Large intestine (tissue), 3 donors: ENCODE measurements around the gene ITLN2. TPM values are rescaled to one million over a fixed set of nuclear protein-coding genes. Genes with fewer than 3 reads are reported as not detected.

Experiments
- DNase-seq, 2 donors: peaks; one replicate each; pipeline versions ENCODE4 v3.0.0 to v3.0.0-alpha.2; 2013
- H3K27ac ChIP-seq: one replicate; pipeline ENCODE4 v1.5.1; 2013; ENCODE audit warnings: low read length
- H3K27me3 ChIP-seq: 2 replicates; pipeline ENCODE4 v1.6.1; 2013; ENCODE audit warnings: low read length; ENCODE audit not compliant: control insufficient read depth, insufficient read depth
- H3K36me3 ChIP-seq: 2 replicates; pipeline ENCODE4 v1.6.1; 2013; ENCODE audit warnings: low read length; ENCODE audit not compliant: control insufficient read depth, insufficient read depth
- H3K4me1 ChIP-seq: one replicate; pipeline ENCODE4 v1.6.1; 2013; ENCODE audit warnings: low read length; ENCODE audit not compliant: control insufficient read depth, insufficient read depth
- H3K4me3 ChIP-seq: one replicate; pipeline ENCODE4 v1.5.1; 2013; ENCODE audit warnings: low read length
- H3K9me3 ChIP-seq: one replicate; pipeline ENCODE4 v1.6.1; 2013; ENCODE audit warnings: mild to moderate bottlenecking, low read depth, low read length, moderate library complexity; ENCODE audit not compliant: control insufficient read depth
- WGBS: methylation state at CpG from one replicate; pipeline ENCODE4 v1.1.5; 2013; ENCODE audit warnings: low lambda C conversion rate; ENCODE audit not compliant: insufficient coverage; 5-methylcytosine and 5-hydroxymethylcytosine counted together
- polyA plus RNA-seq: library from polyadenylated mRNA; unstranded; fragments of 120-200 nt; gene quantifications from one replicate; pipeline ENCODE4 v1.2.1, GENCODE V29; 2013

ITLN2 gene
- polyA plus RNA-seq, 1 donor, result 1.9 TPM

- no CpG with 5 or more reads among the region's 4 CpGs for WGBS
- Histone ChIP-seq H3K4me3 (no peak overlapping the region), H3K36me3 (no peaks in the 10 kb centered on the region), H3K4me1 (peaks cover 3% of the 10 kb centered on the region), H3K27ac (no peak overlapping the region), H3K27me3 (peaks cover 25% of the 10 kb centered on the region), H3K9me3 (peaks cover 9% of the 10 kb centered on the region)
- DNase-seq, result no peak
Measured at GRCh38 chr1:160985723-160986122, 31.1 kb upstream of the ITLN2 start.

GRCh38 chr1:160981584-160982411, 27.2 kb upstream of the ITLN2 start:
- Histone ChIP-seq H3K36me3 (no peaks in the 10 kb centered on the region), H3K27ac (no peak overlapping the region), H3K4me3 (no peak overlapping the region), H3K9me3 (peaks cover 9% of the 10 kb centered on the region), H3K4me1 (peaks cover 3% of the 10 kb centered on the region), H3K27me3 (peaks cover 36% of the 10 kb centered on the region)
- no CpG with 5 or more reads among the region's 42 CpGs for WGBS
- peak in 1 of 2 donors; percentile 29 for DNase-seq

- Histone ChIP-seq H3K9me3 (peaks cover 5% of the 10 kb centered on the region), H3K36me3 (no peaks in the 10 kb centered on the region), H3K4me1 (peaks cover 3% of the 10 kb centered on the region), H3K4me3 (no peak overlapping the region), H3K27me3 (peaks cover 36% of the 10 kb centered on the region), H3K27ac (no peak overlapping the region)
- no CpG with 5 or more reads among the region's 2 CpGs for WGBS
- no peak for DNase-seq
Measured at GRCh38 chr1:160979286-160979685, 24.7 kb upstream of the ITLN2 start.

GRCh38 chr1:160978510-160978927, 23.9 kb upstream of the ITLN2 start:
- Histone ChIP-seq H3K4me3 (no peak overlapping the region), H3K4me1 (peaks cover 3% of the 10 kb centered on the region), H3K27me3 (peaks cover 36% of the 10 kb centered on the region), H3K27ac (no peak overlapping the region), H3K9me3 (peaks cover 5% of the 10 kb centered on the region), H3K36me3 (no peaks in the 10 kb centered on the region)
- DNase-seq, result no peak
- WGBS, result no CpG with 5 or more reads among the region's 11 CpGs

GRCh38 chr1:160975026-160975425, 20.4 kb upstream of the ITLN2 start:
- no peaks in the 10 kb centered on the region for H3K4me1 ChIP-seq
- H3K36me3 ChIP-seq, result no peaks in the 10 kb centered on the region
- H3K9me3 ChIP-seq, result no peaks in the 10 kb centered on the region
- 100% methylated on average over 2 of the region's 2 CpGs for WGBS
- peaks cover 5% of the 10 kb centered on the region for H3K27me3 ChIP-seq
- H3K27ac ChIP-seq, result no peak overlapping the region
- no peak for DNase-seq
- no peak overlapping the region for H3K4me3 ChIP-seq

- Histone ChIP-seq H3K36me3 (no peaks in the 10 kb centered on the region), H3K4me1 (no peaks in the 10 kb centered on the region), H3K27me3 (no peaks in the 10 kb centered on the region), H3K27ac (no peak overlapping the region), H3K9me3 (no peaks in the 10 kb centered on the region), H3K4me3 (no peak overlapping the region)
- WGBS, result no CpG with 5 or more reads among the region's 4 CpGs
- no peak for DNase-seq
Measured at GRCh38 chr1:160973491-160973890, 18.9 kb upstream of the ITLN2 start.

- no peaks in the 10 kb centered on the region for H3K9me3 ChIP-seq
- H3K27ac ChIP-seq, result no peak overlapping the region
- no CpG with 5 or more reads among the region's 3 CpGs for WGBS
- H3K36me3 ChIP-seq, result no peaks in the 10 kb centered on the region
- no peaks in the 10 kb centered on the region for H3K4me1 ChIP-seq
- DNase-seq, result no peak
- H3K27me3 ChIP-seq, result no peaks in the 10 kb centered on the region
- H3K4me3 ChIP-seq, result no peak overlapping the region
Measured at GRCh38 chr1:160972939-160973338, 18.3 kb upstream of the ITLN2 start.

GRCh38 chr1:160971618-160972056, 17.0 kb upstream of the ITLN2 start:
- H3K4me3 ChIP-seq, result no peak overlapping the region
- no peaks in the 10 kb centered on the region for H3K4me1 ChIP-seq
- WGBS, result no CpG with 5 or more reads among the region's 6 CpGs
- DNase-seq, result no peak
- H3K36me3 ChIP-seq, result no peaks in the 10 kb centered on the region
- H3K27ac ChIP-seq, result no peak overlapping the region
- no peaks in the 10 kb centered on the region for H3K9me3 ChIP-seq
- H3K27me3 ChIP-seq, result no peaks in the 10 kb centered on the region

GRCh38 chr1:160963521-160963920, 8.9 kb upstream of the ITLN2 start:
- Histone ChIP-seq H3K27ac (no peak overlapping the region), H3K27me3 (no peaks in the 10 kb centered on the region), H3K36me3 (no peaks in the 10 kb centered on the region), H3K4me3 (no peak overlapping the region), H3K9me3 (no peaks in the 10 kb centered on the region), H3K4me1 (no peaks in the 10 kb centered on the region)
- no peak for DNase-seq
- no CpG with 5 or more reads among the region's 4 CpGs for WGBS

- DNase-seq, result no peak
- no peak overlapping the region for H3K27ac ChIP-seq
- H3K27me3 ChIP-seq, result no peaks in the 10 kb centered on the region
- WGBS, result no CpG with 5 or more reads among the region's 1 CpG
- H3K9me3 ChIP-seq, result no peaks in the 10 kb centered on the region
- no peak overlapping the region for H3K4me3 ChIP-seq
- H3K4me1 ChIP-seq, result no peaks in the 10 kb centered on the region
- no peaks in the 10 kb centered on the region for H3K36me3 ChIP-seq
Measured at GRCh38 chr1:160961419-160961818, 6.8 kb upstream of the ITLN2 start.

GRCh38 chr1:160956966-160957365, 2.4 kb upstream of the ITLN2 start:
- WGBS, result no CpG with 5 or more reads among the region's 4 CpGs
- Histone ChIP-seq H3K27ac (no peak overlapping the region), H3K27me3 (no peaks in the 10 kb centered on the region), H3K9me3 (no peaks in the 10 kb centered on the region), H3K4me3 (no peak overlapping the region), H3K36me3 (no peaks in the 10 kb centered on the region), H3K4me1 (no peaks in the 10 kb centered on the region)
- DNase-seq, result no peak
